Activated CD8-positive, alpha-beta memory T cell treated with anti-CD3 and anti-CD28 coated beads, Interleukin-2, amount 50 U/mL, for 24 hours (primary cell): ENCODE measurements around the gene PRCP.
"Not testable (repeated sequence)": the region's sequence is repeated elsewhere in the genome, so short reads cannot be mapped to it uniquely, and the experiment has no call there.

Experiments
- DNase-seq: peaks from one replicate; pipeline ENCODE4 v3.0.0-alpha.2; 2020; ENCODE audit errors: extremely low read depth

PRCP gene

GRCh38 chr11:82900277-82901164 is at the start of gene PRCP:
Gene PRCP, minus strand, starts transcription at chr11:82900430. Its CDS starts 28 bp downstream, at chr11:82900402.
- DNase-seq: peak; percentile 84

GRCh38 chr11:82949352-82949751 is 49.1 kb upstream of the PRCP start:
- no peak for DNase-seq

- DNase-seq: no peak
These were observed 45.5 kb upstream of the PRCP start for GRCh38 chr11:82945682-82946081.

GRCh38 chr11:82945041-82945440 is 44.8 kb upstream of the PRCP start:
- not testable (repeated sequence) for DNase-seq

- DNase-seq: no peak
These were observed 44.0 kb upstream of the PRCP start for GRCh38 chr11:82944198-82944597.

- not testable (repeated sequence) for DNase-seq
These were observed 43.2 kb upstream of the PRCP start for GRCh38 chr11:82943430-82943829.

GRCh38 chr11:82942376-82942775 is 42.1 kb upstream of the PRCP start:
- no peak for DNase-seq

- DNase-seq: no peak
These were observed 39.2 kb upstream of the PRCP start for GRCh38 chr11:82939456-82939855.

- DNase-seq: no peak
These were observed 37.3 kb upstream of the PRCP start for GRCh38 chr11:82937554-82937953.

- DNase-seq: no peak
These were observed 36.0 kb upstream of the PRCP start for GRCh38 chr11:82936261-82936660.

- DNase-seq: no peak
These were observed 32.3 kb upstream of the PRCP start for GRCh38 chr11:82932564-82932963.

- DNase-seq: no peak
These were observed 30.5 kb upstream of the PRCP start for GRCh38 chr11:82930734-82931133.

- DNase-seq: no peak
These were observed 30.0 kb upstream of the PRCP start for GRCh38 chr11:82930229-82930628.

GRCh38 chr11:82929121-82929520 is 28.9 kb upstream of the PRCP start:
- no peak for DNase-seq

- DNase-seq: no peak
These were observed 27.1 kb upstream of the PRCP start for GRCh38 chr11:82927264-82927880.

- no peak for DNase-seq
These were observed 24.4 kb upstream of the PRCP start for GRCh38 chr11:82924522-82925224.

GRCh38 chr11:82922396-82923173 is 22.4 kb upstream of the PRCP start:
- not testable (repeated sequence) for DNase-seq

- not testable (repeated sequence) for DNase-seq
These were observed 20.0 kb upstream of the PRCP start for GRCh38 chr11:82920227-82920626.

- DNase-seq: not testable (repeated sequence)
These were observed 19.6 kb upstream of the PRCP start for GRCh38 chr11:82919786-82920185.

GRCh38 chr11:82909015-82909640 is 8.9 kb upstream of the PRCP start:
- no peak for DNase-seq

- no peak for DNase-seq
These were observed 8.1 kb upstream of the PRCP start for GRCh38 chr11:82908311-82908710.
